Transverse colon (tissue), 4 donors: ENCODE measurements around the gene DAB2IP. TPM values are rescaled to one million over a fixed set of nuclear protein-coding genes. Genes with fewer than 3 reads are reported as not detected.

ENCODE experiments used
- DNase-seq: peaks from one replicate; pipeline ENCODE4 v3.0.0-alpha.2; 2019
- H3K27ac ChIP-seq, 4 donors: fragments of 200-600 bp; sonication (generic); 2 replicates each; pipeline ENCODE4 v1.5.1; 2016 to 2018; ENCODE audit warnings: inconsistent platforms in 4 of 4
- H3K27me3 ChIP-seq: fragments of 200-600 bp; sonication (generic); 2 replicates; pipeline ENCODE4 v1.5.1; 2017; ENCODE audit warnings: inconsistent platforms
- H3K36me3 ChIP-seq, 4 donors: fragments of 200-600 bp; sonication (generic); 2 replicates each; pipeline ENCODE4 v1.5.1; 2017 to 2019; ENCODE audit warnings: inconsistent platforms in 4 of 4
- H3K4me1 ChIP-seq, 4 donors: fragments of 200-600 bp; sonication (generic); 2 replicates each; pipeline ENCODE4 v1.5.1; 2017 to 2020; ENCODE audit warnings: inconsistent platforms in 4 of 4
- H3K4me3 ChIP-seq, 4 donors: fragments of 200-600 bp; sonication (generic); 1 replicate in 1 of 4; 2 replicates in 3 of 4; pipeline versions ENCODE4 v1.5.1 to v1.6.1; 2017 to 2019; ENCODE audit warnings: inconsistent platforms in 4 of 4
- H3K9me3 ChIP-seq, 2 donors: fragments of 200-600 bp; sonication (generic); 2 replicates each; pipeline ENCODE4 v1.5.1; 2017 to 2019; ENCODE audit warnings: inconsistent platforms in 2 of 2
- CTCF ChIP-seq, 5 experiments: fragments of 200-600 bp in 3 of 5; fragments of 450-650 bp in 2 of 5; sonication (generic) in 3 of 5; IDR thresholded peaks; 1 replicate in 2 of 5; 2 replicates in 3 of 5; pipeline ENCODE4 v1.5.1; 2016 to 2017; ENCODE audit warnings: antibody characterized with exemption in 5 of 5, inconsistent platforms in 3 of 5, mild to moderate bottlenecking in 2 of 5, moderate library complexity in 1 of 5
- EP300 ChIP-seq: sonication (generic); formaldehyde crosslinking; IDR thresholded peaks from one replicate; pipeline ENCODE4 v1.6.1; 2017; ENCODE audit warnings: antibody characterized with exemption, low read depth
- POLR2A ChIP-seq: fragments of 450-650 bp; IDR thresholded peaks from one replicate; pipeline ENCODE4 v1.6.1; 2016; ENCODE audit warnings: antibody characterized with exemption, mild to moderate bottlenecking, moderate library complexity
- POLR2AphosphoS5 ChIP-seq, 3 donors: sonication (generic); formaldehyde crosslinking; IDR thresholded peaks; one replicate each; pipeline ENCODE4 v1.6.1; 2016; ENCODE audit warnings: antibody characterized with exemption in 3 of 3
- WGBS, 2 donors: methylation state at CpG; one replicate each; pipeline ENCODE4 v1.1.5; 2018; ENCODE audit warnings: low coverage in 1 of 2; 5-methylcytosine and 5-hydroxymethylcytosine counted together
- in situ Hi-C, 4 donors: fragments of 200-750 bp; cut with MboI; loops; one replicate each; pipeline versions ENCODE4 v1.15.0 to v1.15.1; 2017; ENCODE audit warnings: low sequenced_read_pairs in 3 of 4, low pct_ligation_motif_present in 1 of 4, low pct_unique_long_range_greater_than_20kb in 1 of 4
- intact Hi-C: fragments of 100-400 bp; cut with DNase I; formaldehyde crosslinking; loops from one replicate; pipeline ENCODE4 v1.15.1; 2023; ENCODE audit warnings: low total_unique reads
- total RNA-seq, 4 donors: library from RNA; depleted of rRNA; stranded (reverse); fragments of >200 nt; gene quantifications; one replicate each; pipeline ENCODE4 v1.1.0, GENCODE V29; 2016

DAB2IP gene
- total RNA-seq, 4 donors from 2014 or later = 84.2 to 159 (median 90.7) TPM

DNA sequence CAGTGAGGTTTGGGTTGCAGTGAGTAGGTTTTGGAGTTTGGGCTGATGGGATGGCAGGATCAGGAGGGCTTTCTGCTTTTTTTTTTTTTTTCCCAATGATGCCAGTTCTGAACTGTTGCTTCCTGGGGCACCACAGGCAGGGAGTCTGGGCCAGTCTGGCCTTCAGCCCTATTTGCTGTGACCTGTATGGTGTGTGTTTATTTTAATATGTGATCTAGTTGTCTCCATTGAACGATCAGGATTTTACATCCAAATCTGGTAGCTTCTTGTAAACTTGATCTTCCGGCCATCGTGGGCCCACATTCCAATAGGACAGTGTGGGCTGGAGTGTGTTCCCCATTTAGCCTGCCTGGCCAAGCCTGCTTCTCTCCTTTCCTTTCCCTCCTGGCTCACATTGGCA lies 25.8 kb upstream of the DAB2IP start:
- TF ChIP-seq CTCF (IDR thresholded peaks at IDR 0.05) (no peak), EP300 (no peak), POLR2A (no peak), POLR2AphosphoS5 (IDR thresholded peaks at IDR 0.05) (no peak)

GRCh38 chr9:121626012-121626411 lies 25.4 kb upstream of the DAB2IP start:
- TF ChIP-seq EP300 (no peak), CTCF (IDR thresholded peaks at IDR 0.05) (no peak), POLR2A (no peak), POLR2AphosphoS5 (IDR thresholded peaks at IDR 0.05) (no peak)

More for the DNA sequence above, 25.8 kb upstream of the DAB2IP start:
- Histone ChIP-seq H3K36me3 (no peaks in the 10 kb centered on the region), H3K4me1 (peaks cover 0 to 7% (median 4%) of the 10 kb centered on the region in 4 donors), H3K27ac (no peak overlapping the region), H3K27me3 (no peaks in the 10 kb centered on the region), H3K9me3 (no peaks in the 10 kb centered on the region), H3K4me3 (no peak overlapping the region)
- DNase-seq = no peak
- intact Hi-C loops (no loop called here), in situ Hi-C loops (no loop called here)
- WGBS, 2 donors = 65% methylated on average over 3 of the region's 3 CpGs; no CpG with 5 or more reads in 1 of the 2 donors

GRCh38 chr9:121627427-121627826 lies 24.0 kb upstream of the DAB2IP start:
- Histone ChIP-seq H3K4me3 (no peak overlapping the region), H3K4me1 (peaks cover 0 to 8% (median 7%) of the 10 kb centered on the region in 4 donors), H3K27ac (no peak overlapping the region), H3K36me3 (no peaks in the 10 kb centered on the region), H3K9me3 (no peaks in the 10 kb centered on the region), H3K27me3 (no peaks in the 10 kb centered on the region)
- 62 to 66% methylated on average over 6 of the region's 6 CpGs for WGBS, 2 donors
- intact Hi-C loops = no loop called here
- DNase-seq = no peak
- no peak for TF ChIP-seq POLR2A
- no peak for TF ChIP-seq CTCF (IDR thresholded peaks at IDR 0.05)
- TF ChIP-seq EP300 = no peak
- in situ Hi-C loops = no loop called here

More at GRCh38 chr9:121626012-121626411, 25.4 kb upstream of the DAB2IP start:
- 50 to 66% methylated on average over 1 to 4 of the region's 4 CpGs for WGBS, 2 donors
- Histone ChIP-seq H3K36me3 (no peaks in the 10 kb centered on the region), H3K27ac (no peak overlapping the region), H3K4me3 (no peak overlapping the region), H3K27me3 (no peaks in the 10 kb centered on the region), H3K9me3 (no peaks in the 10 kb centered on the region), H3K4me1 (peaks cover 0 to 3% (median under 1%) of the 10 kb centered on the region in 4 donors)
- no peak for DNase-seq
- intact Hi-C loops = no loop called here
- in situ Hi-C loops = no loop called here

DNA sequence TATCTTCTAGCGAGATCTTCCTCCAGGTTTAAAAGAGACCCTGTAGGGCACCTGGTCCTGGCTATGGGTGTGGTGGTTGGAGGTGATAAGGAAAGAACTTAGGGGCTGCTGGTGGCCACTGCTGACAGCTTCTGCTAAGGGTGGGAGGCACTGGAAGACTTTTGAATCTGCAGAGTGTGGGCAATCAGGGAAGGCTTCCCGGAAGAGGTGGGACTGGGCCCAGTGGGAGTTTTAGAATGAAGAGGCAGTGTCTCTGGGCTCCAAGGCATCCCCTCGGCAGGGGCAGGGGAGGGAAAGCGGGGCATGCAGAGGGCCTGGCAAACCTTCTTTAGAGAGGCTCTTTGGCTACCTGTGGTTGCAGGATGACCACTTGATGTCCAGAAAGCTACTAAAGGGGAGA lies 23.0 kb upstream of the DAB2IP start:
- 97% methylated on average over 4 of the region's 4 CpGs; no CpG with 5 or more reads in 1 of the 2 donors for WGBS, 2 donors
- in situ Hi-C loops = no loop called here

More for the DNA sequence above, 23.0 kb upstream of the DAB2IP start:
- Histone ChIP-seq H3K4me1 (peaks cover 4 to 17% (median 12%) of the 10 kb centered on the region in 4 donors), H3K36me3 (no peaks in the 10 kb centered on the region), H3K27me3 (no peaks in the 10 kb centered on the region), H3K9me3 (no peaks in the 10 kb centered on the region), H3K27ac (no peak overlapping the region), H3K4me3 (no peak overlapping the region)
- intact Hi-C loops = no loop called here
- no peak for DNase-seq
- TF ChIP-seq POLR2AphosphoS5 (IDR thresholded peaks at IDR 0.05) (no peak), CTCF (IDR thresholded peaks at IDR 0.05) (no peak), POLR2A (no peak), EP300 (no peak)
